NCI-H748 (cell line): Measurements from ENCODE around the gene ATOSB.

ENCODE experiments used
- DNase-seq: peaks from one replicate; lab custom pipeline; 2025; ENCODE audit not compliant: unreplicated experiment; lab: John Stamatoyannopoulos, UW

ATOSB gene

DNA sequence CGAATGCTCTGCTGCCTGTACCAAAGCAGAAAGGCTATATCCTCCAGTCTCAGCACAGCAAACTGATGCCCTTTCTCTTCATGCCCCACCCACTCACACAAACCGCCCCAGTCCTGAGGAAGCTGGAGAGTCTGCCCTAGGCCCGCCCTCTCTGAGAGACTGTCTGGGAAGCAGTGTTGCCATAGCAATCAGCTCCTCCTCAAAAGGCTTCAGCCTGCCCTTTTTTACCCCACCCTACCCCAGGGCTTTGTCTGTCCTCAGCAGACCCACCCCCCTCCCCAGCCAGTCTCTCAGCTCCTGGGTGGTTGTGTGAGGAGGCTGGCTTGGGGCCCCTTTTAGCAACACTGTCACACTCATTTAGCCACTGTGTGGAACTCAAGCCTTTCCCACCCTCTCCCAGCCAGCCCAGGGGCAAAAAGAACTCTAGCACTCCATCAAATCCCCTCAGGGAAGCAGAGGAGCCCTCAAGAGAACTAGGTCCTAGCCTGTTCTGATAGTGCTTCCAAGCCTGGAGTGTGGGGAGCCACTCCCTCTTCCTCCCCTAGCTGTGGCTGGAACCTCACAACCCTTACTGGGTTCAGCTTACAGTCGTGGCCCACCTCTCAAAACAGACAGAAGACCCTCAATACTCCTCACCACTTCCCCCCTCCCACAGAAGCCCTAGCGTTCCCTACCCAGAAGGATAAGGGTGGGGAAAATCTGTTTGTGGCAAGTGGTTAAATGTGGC lies 1.4 kb downstream of the ATOSB start:
- peak; percentile 96 for DNase-seq

DNA sequence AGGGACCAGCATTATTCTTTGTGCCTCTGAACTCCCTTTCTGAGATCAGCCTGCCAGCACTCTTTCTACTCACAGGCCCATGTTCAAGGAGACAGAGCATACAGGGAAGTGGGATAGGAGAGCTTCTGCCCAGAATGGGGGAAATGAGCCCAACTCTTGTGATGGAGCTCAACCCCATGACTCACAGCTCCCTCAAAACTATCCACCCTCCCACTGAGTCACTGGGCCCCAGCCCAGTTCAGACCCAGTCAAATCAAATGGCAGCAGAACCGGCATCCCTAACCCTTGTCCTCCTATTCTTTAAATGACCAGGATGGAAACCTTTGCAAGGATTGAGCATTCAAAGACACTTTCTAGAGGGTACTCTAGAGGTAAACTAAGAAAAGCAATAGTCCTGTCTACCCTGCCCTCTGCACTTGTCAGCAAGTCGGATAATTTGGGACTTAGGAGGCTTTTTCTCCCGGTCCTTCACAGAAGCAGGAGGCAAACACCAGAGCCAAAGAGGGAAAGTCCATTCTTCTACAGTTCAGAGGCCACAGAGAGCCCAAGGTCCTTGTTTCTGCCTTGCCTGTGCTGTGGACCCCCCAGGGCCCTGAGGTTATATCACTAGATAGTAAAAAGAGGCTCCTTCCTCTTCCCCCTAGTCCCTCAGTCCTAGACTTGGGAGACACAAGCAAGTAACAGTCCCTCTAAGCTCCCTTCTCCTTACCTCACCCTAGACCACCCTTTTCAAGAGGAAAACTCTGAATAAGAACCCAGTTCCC lies 3.2 kb downstream of the ATOSB start:
- DNase-seq = no peak

DNA sequence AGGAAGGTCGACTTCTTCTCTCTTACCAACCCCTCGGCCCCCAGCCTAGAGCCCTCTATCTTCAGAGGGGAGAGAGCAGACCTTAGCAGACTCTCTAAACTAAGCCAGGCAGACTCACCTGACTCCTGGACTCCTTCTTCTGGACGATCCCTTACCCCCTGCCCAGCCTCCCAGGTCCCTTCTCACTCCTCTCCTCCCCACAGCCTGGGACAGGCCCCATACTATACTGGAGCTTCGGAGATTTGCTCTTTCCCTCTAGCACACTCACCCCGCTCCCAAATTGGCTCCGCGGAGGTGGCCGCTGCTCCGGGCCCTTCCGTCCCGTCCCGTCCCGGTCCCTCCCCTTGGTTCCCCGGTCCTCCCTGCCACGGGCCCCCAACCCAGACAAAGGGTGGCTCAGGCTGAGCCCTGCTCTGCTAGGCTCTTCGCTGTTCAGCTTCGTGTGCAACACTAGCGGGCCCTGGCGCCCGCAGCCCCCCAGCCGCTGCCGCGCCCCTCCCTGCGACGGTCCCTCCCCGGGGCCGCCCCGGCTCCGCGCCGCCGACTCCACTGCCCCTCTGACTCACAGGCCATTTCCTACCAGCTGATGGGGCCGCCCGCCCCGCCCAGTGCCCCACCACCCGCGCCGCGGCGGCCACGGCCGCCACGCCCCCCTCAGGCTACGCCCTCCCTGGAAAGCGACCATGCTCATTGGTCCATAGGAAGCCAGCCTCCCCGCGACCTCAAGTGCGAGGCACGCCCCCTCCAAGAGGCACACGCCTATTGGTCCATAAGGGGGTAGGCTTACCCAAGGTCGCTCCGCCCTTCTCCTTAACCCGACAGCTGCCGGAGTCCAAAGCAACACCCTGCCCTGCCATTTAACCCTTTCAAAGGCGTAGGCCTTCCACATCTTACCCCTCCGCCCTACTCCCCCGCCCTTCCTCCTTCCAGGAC lies 4.4 kb downstream of the ATOSB start:
- DNase-seq = peak; percentile 99

DNA sequence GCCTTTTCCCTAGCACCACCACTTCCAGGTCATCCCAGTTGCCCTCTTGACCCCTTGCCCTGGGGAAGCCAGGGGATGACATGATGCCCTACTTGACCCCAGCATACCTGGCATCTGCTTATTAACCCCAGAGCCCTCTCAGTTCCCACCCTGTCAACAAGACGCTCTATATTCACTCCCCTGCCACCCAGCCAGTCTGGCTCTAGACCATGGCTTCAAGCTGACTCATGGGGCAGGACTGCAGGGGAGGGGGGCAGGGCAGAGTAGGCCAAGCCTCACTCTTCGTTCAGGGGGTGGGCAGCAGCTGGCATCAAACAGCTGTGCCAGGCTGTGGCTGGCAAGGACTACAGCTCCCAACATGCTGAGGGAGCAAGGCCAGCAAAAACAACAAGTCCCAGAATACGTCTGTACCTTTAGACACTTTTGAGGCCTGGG lies 5.3 kb downstream of the ATOSB start:
- no peak for DNase-seq

DNA sequence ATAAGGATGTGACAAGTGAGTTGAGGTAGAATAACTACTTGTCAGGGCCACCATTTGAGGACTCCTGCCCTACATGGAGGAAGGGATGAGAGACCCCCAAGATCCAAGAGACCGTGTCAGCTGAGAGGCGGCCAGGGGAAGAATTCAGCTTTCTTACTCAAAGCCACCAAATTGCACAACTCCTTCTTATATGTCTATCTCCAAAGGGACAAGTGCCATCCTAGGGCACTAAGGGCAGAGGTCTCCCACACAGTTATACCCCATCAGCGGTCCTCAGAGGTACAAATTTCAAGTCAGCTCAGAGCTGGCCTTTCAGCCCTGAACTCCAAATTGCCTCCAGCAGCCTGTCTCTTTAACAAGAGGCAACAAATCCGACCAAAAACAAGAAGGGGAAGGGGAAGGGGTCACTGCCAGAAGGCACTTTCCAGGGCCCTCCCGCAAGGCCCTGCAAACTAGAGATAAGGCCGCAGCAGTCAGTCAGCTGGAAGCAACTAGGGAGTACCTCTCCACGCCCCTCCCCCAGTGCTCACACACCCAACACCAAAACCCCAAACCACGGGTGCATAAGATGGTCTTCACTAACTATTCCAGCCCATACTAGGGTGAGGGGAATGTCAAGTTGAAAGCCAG lies 6.6 kb downstream of the ATOSB start:
- no peak for DNase-seq

DNA sequence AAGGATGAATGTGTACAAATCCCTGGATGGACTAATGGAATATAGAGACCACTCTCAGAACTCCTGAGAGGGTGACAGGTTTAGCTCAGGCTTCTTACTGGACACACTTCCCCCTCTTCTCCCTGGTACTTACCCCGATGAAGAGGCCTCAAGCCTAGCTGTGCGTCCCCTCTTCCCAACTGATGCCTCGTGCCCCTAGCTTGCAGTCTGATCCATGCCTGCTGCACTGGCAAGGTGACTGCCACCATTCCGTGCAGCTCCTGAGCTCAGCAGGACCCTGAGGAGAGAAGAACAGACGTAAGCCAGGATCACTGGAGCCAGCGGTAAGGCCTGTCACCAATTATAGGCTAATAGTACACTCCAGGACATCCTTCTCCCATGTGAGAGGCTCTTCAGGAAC lies 7.2 kb downstream of the ATOSB start:
- no peak for DNase-seq

DNA sequence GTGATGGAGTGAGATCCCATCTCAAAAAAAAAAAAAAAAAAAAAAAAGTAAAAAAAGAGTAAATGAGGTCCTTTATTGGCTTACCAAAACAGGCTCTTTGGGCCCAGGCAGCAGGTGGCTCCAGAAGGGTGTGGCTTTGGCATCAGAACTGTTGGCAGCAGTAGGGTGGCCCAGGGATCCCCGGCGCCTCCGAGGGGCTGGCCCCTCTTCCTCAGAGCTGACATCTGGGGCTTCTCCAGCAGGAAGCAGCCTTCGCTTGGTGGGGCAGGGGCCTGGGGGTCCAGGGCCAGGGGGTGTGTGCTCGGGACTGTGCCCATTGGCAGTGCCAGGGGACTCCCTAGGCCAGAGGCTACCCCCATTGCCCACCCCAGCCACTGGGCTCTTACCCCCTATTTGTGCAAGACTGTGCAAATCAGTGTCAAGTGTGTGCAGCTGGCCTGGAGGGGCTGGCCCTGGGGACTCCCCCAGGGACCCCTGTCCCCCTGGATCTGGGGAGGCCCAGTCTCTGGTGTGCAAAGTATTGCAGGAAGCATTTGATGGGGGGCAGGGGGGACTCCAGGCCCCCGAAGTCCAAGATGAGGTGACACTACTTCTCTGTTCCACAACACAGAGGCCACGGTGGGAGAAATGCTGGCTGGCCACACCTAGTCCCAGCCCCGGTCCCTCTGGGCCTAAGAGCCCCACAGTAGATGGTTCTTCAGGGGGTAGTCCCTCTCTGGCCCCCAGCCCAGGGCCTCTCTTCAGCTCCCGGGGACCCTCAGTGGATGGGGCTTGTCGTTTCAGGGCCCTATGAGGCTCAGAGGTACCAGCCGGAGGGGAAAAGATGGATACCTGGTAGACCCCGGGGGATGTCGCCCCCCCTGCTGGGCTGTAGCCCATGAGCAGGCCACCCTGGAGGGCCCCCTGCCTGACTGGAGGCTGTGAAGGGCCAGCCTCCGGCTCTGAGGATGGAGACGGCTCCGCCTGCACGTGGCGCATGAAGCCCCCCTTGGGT lies 8.1 kb downstream of the ATOSB start:
- no peak for DNase-seq

DNA sequence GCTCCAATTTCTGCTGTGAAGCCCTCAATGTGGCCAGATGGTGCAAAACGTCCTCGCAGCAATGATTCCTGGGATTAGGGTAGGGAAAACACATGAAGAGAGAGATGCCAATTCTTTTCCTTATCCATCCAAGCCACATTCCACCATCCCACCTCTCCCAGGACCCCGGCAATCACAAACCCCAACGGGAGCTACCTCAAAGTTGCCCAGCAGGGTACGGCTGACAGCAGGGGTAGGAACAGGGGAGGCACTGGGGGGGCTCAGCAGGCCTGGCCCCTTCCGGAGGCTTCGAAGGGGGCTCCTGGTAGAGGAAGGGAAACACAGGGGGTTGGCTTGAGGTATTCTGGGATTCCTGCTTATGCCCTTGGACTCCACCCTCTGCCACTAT lies 9.3 kb downstream of the ATOSB start:
- no peak for DNase-seq

DNA sequence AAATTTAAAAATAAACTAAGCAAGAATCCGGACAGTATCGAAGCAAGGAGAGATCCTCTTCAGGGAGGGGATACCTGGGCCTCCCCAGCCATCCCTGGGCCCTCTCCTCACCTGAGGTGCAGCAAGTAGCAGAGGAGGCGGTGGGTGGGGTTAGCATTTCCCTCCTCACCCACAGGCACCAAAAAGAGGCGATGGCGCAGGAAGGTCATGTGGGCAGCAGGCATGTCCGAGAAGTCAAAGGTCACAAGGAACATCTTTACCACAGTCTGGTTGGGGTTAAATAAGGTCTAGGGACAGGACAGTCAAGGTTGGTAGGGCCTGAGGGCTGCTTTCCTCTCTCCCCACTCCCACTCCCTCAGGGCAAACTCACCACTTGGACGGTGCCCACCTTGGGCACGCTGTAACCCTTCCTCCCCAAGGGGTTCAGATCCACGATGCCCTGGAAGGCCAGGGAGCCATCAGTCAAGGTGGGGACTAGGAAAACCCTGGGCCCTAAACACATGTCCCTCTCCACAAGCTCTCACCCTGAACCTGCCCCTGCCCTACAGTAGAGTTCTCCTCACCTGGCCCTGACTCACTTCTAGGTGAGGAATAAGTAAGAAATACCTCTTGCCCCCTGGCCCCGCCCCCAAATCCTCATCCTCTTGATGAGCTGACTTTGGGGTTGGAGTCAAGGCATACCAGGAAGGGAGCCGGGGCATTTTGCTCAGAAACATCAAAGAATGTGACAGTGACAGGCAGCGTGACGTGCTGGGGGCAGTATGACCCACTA lies 9.9 kb downstream of the ATOSB start:
- DNase-seq = no peak

DNA sequence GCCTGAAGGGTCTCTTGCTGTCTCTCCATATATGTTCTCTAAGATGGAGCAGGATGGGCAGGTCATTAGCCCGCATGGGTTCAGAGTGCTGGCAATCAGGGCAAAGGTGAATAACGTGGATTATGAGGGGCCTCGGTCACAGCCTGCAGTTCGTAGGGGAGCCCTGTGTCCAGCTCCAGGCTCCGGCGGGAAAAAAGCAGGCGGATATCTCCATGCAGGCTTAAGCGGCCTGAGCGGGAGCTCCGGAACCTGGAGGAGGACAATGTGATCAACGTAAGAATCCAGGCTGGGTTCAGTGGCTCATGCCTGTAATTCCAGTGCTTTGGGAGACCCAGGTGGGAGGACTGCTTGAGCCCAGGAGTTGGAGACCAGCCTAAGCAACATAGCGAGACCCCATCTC lies 10.5 kb downstream of the ATOSB start:
- DNase-seq = no peak

DNA sequence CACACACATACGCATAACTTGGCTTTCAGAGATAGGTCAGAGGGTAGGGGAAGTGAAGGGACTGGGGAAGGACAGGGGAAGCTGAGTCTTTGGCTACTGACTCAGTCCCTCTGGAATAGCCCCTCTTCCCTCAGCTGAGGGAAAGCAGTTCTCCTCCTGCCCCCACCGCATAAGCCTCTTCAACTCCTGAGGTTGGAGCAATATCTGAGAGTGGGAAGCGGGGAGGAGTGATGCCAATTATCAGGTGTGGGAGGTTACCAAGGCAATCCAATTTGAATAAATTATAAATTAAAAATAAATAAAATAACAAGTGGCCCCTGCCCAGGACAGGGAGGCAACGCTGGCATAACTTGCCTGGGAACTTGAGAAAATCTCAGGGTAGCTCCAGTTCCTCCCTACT lies 11.1 kb downstream of the ATOSB start:
- DNase-seq = no peak

DNA sequence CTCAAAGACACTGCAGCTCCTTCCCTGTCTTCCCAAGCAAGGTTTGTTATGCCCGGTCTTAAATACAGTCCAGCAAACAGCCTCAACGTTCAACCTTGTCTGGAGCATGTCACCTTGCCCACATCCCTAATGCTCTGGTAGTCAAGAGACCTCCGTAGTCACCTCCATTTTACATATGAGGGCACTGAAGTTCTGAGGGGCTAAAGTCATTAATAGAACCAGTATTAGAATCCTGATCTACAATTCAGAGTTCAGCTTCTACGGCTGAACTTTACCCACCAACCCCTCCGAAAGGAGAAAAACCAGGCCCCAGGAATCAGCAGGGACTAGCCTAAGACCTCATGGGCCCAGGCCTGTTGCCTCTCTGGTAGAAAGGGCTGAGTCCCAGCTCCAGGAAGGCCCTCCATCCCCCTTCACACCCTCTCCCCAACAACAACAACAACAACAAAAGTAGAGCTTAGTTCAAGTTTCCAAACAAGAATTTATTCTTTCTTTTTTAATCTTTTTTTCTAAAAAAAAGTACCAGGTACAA lies 11.9 kb downstream of the ATOSB start:
- DNase-seq = no peak

DNA sequence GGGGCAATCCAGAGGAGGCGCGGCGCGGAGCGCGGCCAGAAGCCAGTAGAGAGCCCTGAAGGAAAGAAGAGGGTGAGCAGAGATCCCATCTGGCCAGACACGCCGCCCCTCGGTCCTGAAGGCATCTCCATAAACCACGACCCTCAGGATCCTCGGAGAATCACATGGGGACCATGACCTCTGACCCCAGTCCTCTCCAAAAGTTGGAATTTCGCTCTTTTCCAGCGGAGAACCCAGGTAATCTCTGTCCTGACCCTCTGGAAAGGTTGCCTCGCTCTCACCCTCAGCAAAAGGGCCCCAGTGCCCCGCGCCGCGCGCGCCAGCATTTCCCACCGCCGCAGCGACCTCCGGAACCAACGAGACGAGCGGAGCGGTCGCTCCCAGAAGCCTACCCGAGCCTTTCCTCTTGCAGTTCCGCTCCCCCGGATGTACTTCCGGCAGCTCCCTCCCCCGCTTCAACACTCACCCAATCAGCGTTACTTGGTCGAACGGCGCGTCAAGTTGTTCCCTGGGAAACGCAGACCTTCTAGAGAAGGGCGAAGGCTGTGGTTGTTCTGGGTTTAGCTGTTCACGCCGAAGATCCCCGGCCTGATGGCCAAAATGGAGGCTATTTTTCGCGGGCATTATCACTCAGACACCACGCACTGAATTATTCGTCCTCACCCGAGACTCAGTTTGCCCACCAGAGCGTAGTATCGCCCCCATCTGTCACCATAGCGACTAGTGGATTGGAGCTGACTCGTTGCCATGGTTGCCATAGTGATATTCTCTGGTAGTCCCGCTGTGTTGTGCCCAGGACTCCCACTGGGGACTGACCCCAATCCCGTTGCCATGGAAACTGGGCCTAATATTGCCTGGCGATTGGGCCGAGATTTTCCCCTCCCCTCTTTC lies 12.6 kb downstream of the ATOSB start, which contains the start of gene STOML2:
STOML2 (minus strand) TSS at position 363 of the 891 bp plus-strand sequence; CDS start at position 326, 37 bp downstream.
- peak; percentile 99 for DNase-seq

DNA sequence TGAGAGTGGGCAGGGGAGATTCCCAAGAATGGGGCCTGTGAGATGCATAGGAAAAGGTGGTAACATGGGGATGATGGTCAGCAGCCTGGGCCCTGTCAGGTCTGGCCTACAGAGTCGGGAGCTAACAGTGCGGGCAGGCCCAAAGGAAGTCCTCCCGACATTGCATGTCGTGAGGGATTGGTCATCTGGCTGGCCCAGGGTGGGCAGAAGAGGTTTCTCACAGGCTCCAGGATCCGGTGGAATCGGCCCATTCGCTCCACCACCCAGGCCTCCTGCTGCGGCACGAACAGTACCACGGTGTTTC lies 13.2 kb downstream of the ATOSB start:
- DNase-seq = no peak

DNA sequence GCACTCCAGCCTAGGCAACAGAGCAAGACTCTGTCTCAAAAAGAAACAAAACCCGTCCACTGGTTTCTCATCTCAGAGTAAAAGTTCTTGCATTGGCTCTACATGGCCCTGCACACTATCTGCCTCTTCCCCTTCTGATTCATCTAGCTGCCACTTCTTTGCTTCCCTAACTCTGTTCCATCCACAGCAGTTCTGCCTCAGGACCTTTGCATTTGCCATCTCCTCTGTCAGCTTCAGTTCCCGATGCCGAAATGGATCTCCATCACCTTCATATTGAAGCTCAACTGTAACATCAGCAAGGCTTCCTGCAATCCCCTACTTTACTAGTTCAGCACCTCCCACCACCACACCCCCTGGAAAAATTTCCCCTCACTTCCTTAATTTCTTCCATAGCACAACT lies 18.1 kb downstream of the ATOSB start:
- no peak for DNase-seq

DNA sequence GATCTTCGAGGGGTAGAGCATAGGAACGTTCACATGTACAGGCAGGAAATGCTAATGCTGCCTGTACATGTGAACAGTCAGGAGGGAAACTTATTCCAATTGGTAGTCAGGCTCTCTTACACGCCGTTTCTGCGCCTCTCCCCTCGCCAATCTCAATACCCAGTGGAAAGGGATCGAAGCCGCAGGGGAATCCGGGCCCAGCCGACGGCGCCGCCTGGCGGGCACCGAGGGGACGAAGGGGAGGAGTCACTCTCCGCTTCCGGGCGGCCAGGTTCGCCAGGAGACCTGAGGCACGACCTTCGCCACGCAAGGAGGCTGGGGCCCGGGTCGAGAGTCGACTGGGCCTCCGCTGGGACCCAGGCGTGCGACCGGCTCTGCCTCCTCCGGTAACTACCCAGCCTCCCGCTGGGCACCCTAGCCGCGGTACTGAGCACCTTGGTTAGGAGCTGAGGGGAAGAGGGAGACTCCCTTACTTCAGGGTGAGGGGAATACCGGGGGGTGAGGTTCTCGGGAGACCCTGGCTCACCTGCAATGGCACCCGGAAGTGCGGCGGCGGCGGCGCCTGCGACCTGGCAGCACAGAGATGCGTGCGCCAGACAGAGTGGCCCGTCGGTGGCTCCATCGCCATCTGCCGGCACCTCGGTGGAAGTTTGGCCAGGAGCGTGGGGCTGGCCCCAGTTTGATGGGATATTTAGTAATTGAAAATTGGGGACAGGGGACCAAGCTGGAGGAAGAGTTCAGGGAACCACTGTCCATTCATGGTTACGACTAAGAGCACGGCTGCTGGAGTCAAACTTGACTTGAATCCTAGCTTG lies 19.4 kb downstream of the ATOSB start, which contains the start of gene PIGO:
PIGO (minus strand) TSS at position 557 of the 815 bp plus-strand sequence. CDS start 1,026 bp downstream, outside the sequence.
- DNase-seq = peak; percentile 93

DNA sequence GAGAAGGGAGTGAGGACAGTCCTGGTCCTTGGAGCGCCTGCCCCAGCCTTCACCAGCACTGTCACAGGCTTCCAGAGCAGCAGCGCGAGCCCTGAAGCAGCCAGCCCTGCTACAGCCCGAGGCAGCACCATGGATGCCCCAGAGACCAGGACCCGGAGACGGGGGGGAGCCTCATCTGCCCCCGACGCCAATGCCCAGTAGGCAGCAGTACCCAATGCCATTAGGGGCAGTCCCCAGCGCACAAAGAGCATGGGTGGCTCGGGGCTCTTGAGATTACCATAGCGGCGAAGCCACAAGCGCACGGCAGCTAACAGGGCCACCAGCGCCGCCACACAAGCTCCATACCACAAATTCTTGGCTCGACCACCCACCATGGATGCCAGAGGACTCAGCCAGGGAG lies 24.1 kb downstream of the ATOSB start:
- no peak for DNase-seq
